ENCODE measurements around the gene PPP3CB.

GRCh38 chr10:73407495-73407894 lies 88.3 kb downstream of the PPP3CB start:
- TF ChIP-seq CTCF (IDR thresholded peaks at IDR 0.05; ENCODE audit: insufficient read depth, low read depth, low read length): no peak
- no peak for TF ChIP-seq EZH2 (IDR thresholded peaks at IDR 0.05; ENCODE audit: insufficient read depth, low read length)
